A549 (cell line): ENCODE results near the gene CFAP157. TPM values are rescaled to one million over a fixed set of nuclear protein-coding genes. Genes with fewer than 3 reads are reported as not detected.
A peak's percentile ranks its signal among the peaks of the same experiment; 100 is the strongest.

ENCODE experiments used
- ATAC-seq, 2 experiments: fragments of 200-7000 bp in 1 of 2; fragments of >200 bp in 1 of 2; cut with Nextera tagmentation in 1 of 2; cut with Tn5 transposase in 1 of 2; 3 replicates each; pipeline versions ENCODE4 v1.8.0 to v1.9.1; 2018 to 2020; ENCODE audit warnings: mild to moderate bottlenecking in 1 of 2, moderate library complexity in 1 of 2
- CTCF ChIA-PET: fragments of 300-600 bp; sonication (Branson Sonifier 250); formaldehyde crosslinking; extraction: SDS; loops from one replicate; lab custom pipeline; 2021; ENCODE audit warnings: antibody characterized with exemption, inconsistent platforms; lab: Yijun Ruan, JAX
- POLR2A ChIA-PET: fragments of 350-600 bp; formaldehyde crosslinking; extraction: SDS; loops from one replicate; lab custom pipeline; 2021; ENCODE audit warnings: antibody characterized with exemption, inconsistent platforms; lab: Yijun Ruan, JAX
- DNase-seq, 2 experiments: peaks; one replicate each; pipeline versions ENCODE4 v3.0.0 to v3.0.0-alpha.2; 2011 to 2016; ENCODE audit warnings: low read depth in 1 of 2, low spot score in 1 of 2
- FAIRE-seq: peaks from 2 replicates; lab custom pipeline; 2011; peaks lifted over from hg19 to GRCh38; lab: Jason Lieb, UNC
- H3K27ac ChIP-seq, 2 experiments: fragments of >200 bp; sonication (Bioruptor Twin); formaldehyde crosslinking; 3 replicates each; pipeline ENCODE4 v1.5.1; 2016 to 2017
- H3K4me1 ChIP-seq: fragments of >200 bp; sonication (Bioruptor Twin); formaldehyde crosslinking; 3 replicates; pipeline ENCODE4 v1.6.1; 2016
- H3K4me2 ChIP-seq: fragments of >200 bp; sonication (Bioruptor Twin); formaldehyde crosslinking; 3 replicates; pipeline ENCODE4 v1.6.1; 2016
- H3K4me3 ChIP-seq: fragments of >200 bp; sonication (Bioruptor Twin); formaldehyde crosslinking; 3 replicates; pipeline ENCODE4 v1.5.1; 2016
- H3K9me3 ChIP-seq: fragments of >200 bp; sonication (Bioruptor Twin); formaldehyde crosslinking; 3 replicates; pipeline ENCODE4 v1.6.1; 2016
- BHLHE40 ChIP-seq: IDR thresholded peaks from 2 replicates; pipeline ENCODE4 v1.6.1; 2012; ENCODE audit warnings: low read depth, low read length, inconsistent platforms
- CEBPB ChIP-seq, 2 experiments: fragments of >200 bp in 1 of 2; sonication (Bioruptor Twin) in 1 of 2; formaldehyde crosslinking in 1 of 2; IDR thresholded peaks; 2 replicates each; pipeline ENCODE4 v1.6.1; 2012 to 2016
- CHD2 ChIP-seq: fragments of 150-350 bp; IDR thresholded peaks from 2 replicates; pipeline ENCODE4 v1.6.1; 2014; ENCODE audit warnings: low read length; ENCODE audit not compliant: partially characterized antibody
- CHD4 ChIP-seq: fragments of 200-600 bp; sonication (generic); IDR thresholded peaks from 2 replicates; pipeline ENCODE4 v1.6.1; 2016; ENCODE audit warnings: antibody characterized with exemption, mild to moderate bottlenecking, borderline replicate concordance
- E2F6 ChIP-seq: IDR thresholded peaks from 2 replicates; pipeline ENCODE4 v1.6.1; 2012; ENCODE audit warnings: low read depth, borderline replicate concordance
- EHF ChIP-seq: fragments of 250-450 bp; sonication (Bioruptor Pico); IDR thresholded peaks from 2 replicates; pipeline ENCODE4 v1.5.0; 2020; ENCODE audit warnings: mild to moderate bottlenecking
- ESRRA ChIP-seq: fragments of 150-350 bp; IDR thresholded peaks from 2 replicates; pipeline ENCODE4 v1.6.1; 2014; ENCODE audit warnings: mild to moderate bottlenecking, low read length, borderline replicate concordance
- HEYL ChIP-seq: fragments of 250-450 bp; sonication (Bioruptor Pico); IDR thresholded peaks from 2 replicates; pipeline ENCODE4 v1.8.0; 2021; ENCODE audit warnings: mild to moderate bottlenecking, moderate library complexity
- JUN ChIP-seq, 2 experiments: fragments of >200 bp; sonication (Bioruptor Twin); formaldehyde crosslinking; IDR thresholded peaks; 2 replicates in 1 of 2; 3 replicates in 1 of 2; pipeline ENCODE4 v1.6.1; 2016 to 2017
- JUNB ChIP-seq: fragments of >200 bp; sonication (Bioruptor Twin); formaldehyde crosslinking; IDR thresholded peaks from 2 replicates; pipeline ENCODE4 v1.6.1; 2016
- MAFK ChIP-seq: fragments of 450-650 bp; IDR thresholded peaks from 2 replicates; pipeline ENCODE4 v1.6.1; 2014; ENCODE audit not compliant: partially characterized antibody
- MYC ChIP-seq: IDR thresholded peaks from 2 replicates; pipeline ENCODE4 v1.6.1; 2012; ENCODE audit warnings: mild to moderate bottlenecking, inconsistent platforms, low read length, improper control_type of control experiment, borderline replicate concordance
- POLR2AphosphoS2 ChIP-seq: conservative IDR thresholded peaks from 2 replicates; pipeline ENCODE4 v1.6.1; 2012; ENCODE audit warnings: low read length, improper control_type of control experiment, inconsistent platforms
- RARB ChIP-seq: fragments of 250-450 bp; sonication (Bioruptor Pico); IDR thresholded peaks from 2 replicates; pipeline ENCODE4 v1.8.0; 2021; ENCODE audit warnings: mild to moderate bottlenecking, moderate library complexity
- TP53 ChIP-seq: fragments of 250-450 bp; sonication (Bioruptor Pico); IDR thresholded peaks from 2 replicates; pipeline ENCODE4 v1.5.0; 2021; ENCODE audit warnings: mild to moderate bottlenecking, moderate library complexity
- ZC3H11A ChIP-seq: fragments of 450-650 bp; IDR thresholded peaks from 2 replicates; pipeline ENCODE4 v1.6.1; 2014; ENCODE audit warnings: antibody characterized with exemption, mild to moderate bottlenecking
- ZNF302 ChIP-seq: fragments of 250-450 bp; sonication (Bioruptor Pico); IDR thresholded peaks from 2 replicates; pipeline ENCODE4 v1.9.0; 2021; ENCODE audit warnings: inconsistent platforms, mild to moderate bottlenecking, moderate library complexity
- ZSCAN20 ChIP-seq: fragments of 250-450 bp; sonication (Bioruptor Pico); IDR thresholded peaks from 2 replicates; pipeline ENCODE4 v1.8.0; 2022; ENCODE audit warnings: mild to moderate bottlenecking, moderate library complexity
- WGBS: methylation state at CpG from one replicate; pipeline ENCODE4 v1.1.6; 2017; ENCODE audit errors: missing lambda C conversion rate; 5-methylcytosine and 5-hydroxymethylcytosine counted together
- polyA plus RNA-seq, 4 experiments: library from polyadenylated mRNA; depleted of rRNA in 3 of 4; stranded (reverse); fragments of >200 nt; fragmentation: RNase III in 1 of 4; extraction: RNeasy Plus Mini Kit Qiagen cat#74134 plus additional on column Dnase treatment in 1 of 4; gene quantifications; 2 replicates in 3 of 4; 3 replicates in 1 of 4; pipeline ENCODE4 v1.2.3, GENCODE V29; 2011 to 2017
- TF ChIP-seq, protein P1 (sequence below): fragments of 150-350 bp; IDR thresholded peaks from 2 replicates; pipeline ENCODE4 v1.6.1; 2014; ENCODE audit warnings: low read depth, mild to moderate bottlenecking, low read length
- TF ChIP-seq, protein P2 (sequence below): fragments of >200 bp; sonication (Bioruptor Twin); formaldehyde crosslinking; IDR thresholded peaks from 2 replicates; pipeline ENCODE4 v1.6.1; 2016

The CFAP157 gene
- polyA plus RNA-seq, 2 of the 4 experiments (the other 2 are of a cell fraction), result 0.04 TPM

DNA sequence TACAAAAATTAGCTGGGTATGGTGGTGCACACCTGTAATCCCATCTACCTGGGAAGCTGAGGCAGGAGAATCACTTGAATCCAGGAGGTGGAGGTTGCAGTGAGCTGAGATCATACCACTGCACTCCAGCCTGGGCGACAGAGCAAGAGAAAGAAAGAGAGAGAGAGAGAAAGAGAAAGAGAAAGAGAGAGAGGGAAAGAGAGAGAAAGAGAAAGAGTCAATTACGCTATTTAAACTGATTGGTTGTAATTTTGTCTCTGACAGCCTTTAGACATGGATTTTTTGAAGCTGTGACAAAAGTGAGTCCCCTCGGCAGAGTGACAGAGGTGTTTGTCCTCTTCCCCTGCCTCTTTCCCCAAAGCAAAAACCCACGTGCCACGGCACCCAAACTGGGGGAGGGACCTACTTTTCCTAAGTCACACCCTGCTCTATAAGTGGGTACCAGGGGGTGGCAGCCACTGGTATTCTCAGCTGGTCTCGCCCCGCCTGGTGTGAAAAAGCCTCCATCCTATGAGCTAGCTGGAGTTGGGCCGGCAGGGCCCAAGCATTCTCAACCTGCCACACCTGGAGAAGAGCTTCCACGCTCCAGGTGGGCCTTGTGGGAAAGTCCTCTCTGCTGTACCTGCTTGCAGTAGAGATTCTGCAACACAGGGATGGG lies 3.4 kb upstream of the CFAP157 start:
- CTCF ChIA-PET, result interaction anchor here (1.0 to 4.2 kb wide), 5 partner anchors 9 to 149 kb away, joined by 3 to 25 read pairs (median 3); partner anchors contain the start of genes PTRH1, TOR2A and TTC16

GRCh38 chr9:127705577-127706379 lies 1.0 kb upstream of the CFAP157 start:
- H3K27ac ChIP-seq, result no peak overlapping the region
- ChIA-PET POLR2A (interaction anchor here (0.5 kb wide), 1 partner anchor 96 kb away, joined by 4 read pairs; no protein-coding TSS in a partner anchor), CTCF (interaction anchor here (0.5 to 4.2 kb wide), 7 partner anchors 10 to 202 kb away, joined by 3 to 25 read pairs (median 3); partner anchors contain the start of genes PTRH1, TOR2A and TTC16)
- ATAC-seq (peak; percentile 6 to 8; a peak in 2 of 6 replicates), FAIRE-seq (no peak), DNase-seq (no peak)
- H3K4me3 ChIP-seq, result no peak overlapping the region
- no peak overlapping the region for H3K4me2 ChIP-seq
- TF ChIP-seq CHD2, result no peak
- TF ChIP-seq ESRRA, result no peak
- no peak for TF ChIP-seq EHF (CRISPR knock-in tag)
- no peak for TF ChIP-seq ZNF302 (CRISPR knock-in tag)
- no peak for TF ChIP-seq POLR2AphosphoS2
- TF ChIP-seq CEBPB (IDR thresholded peaks at IDR 0.05), result no peak
- TF ChIP-seq ZSCAN20 (CRISPR knock-in tag), result no peak
- TF ChIP-seq E2F6, result no peak
- TF ChIP-seq BHLHE40, result no peak
- TF ChIP-seq, protein P1, sequence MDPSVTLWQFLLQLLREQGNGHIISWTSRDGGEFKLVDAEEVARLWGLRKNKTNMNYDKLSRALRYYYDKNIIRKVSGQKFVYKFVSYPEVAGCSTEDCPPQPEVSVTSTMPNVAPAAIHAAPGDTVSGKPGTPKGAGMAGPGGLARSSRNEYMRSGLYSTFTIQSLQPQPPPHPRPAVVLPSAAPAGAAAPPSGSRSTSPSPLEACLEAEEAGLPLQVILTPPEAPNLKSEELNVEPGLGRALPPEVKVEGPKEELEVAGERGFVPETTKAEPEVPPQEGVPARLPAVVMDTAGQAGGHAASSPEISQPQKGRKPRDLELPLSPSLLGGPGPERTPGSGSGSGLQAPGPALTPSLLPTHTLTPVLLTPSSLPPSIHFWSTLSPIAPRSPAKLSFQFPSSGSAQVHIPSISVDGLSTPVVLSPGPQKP, result no peak
- TF ChIP-seq JUN (IDR thresholded peaks at IDR 0.05), result no peak
- TF ChIP-seq ZC3H11A, result no peak
- no peak for TF ChIP-seq CHD4
- TF ChIP-seq JUNB, result no peak
- TF ChIP-seq, protein P2, sequence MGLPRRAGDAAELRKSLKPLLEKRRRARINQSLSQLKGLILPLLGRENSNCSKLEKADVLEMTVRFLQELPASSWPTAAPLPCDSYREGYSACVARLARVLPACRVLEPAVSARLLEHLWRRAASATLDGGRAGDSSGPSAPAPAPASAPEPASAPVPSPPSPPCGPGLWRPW, result no peak
- TF ChIP-seq TP53 (CRISPR knock-in tag), result no peak
- TF ChIP-seq MYC, result no peak
- TF ChIP-seq MAFK, result no peak
- TF ChIP-seq RARB, result no peak
- no peaks in the 10 kb centered on the region for H3K4me1 ChIP-seq
- WGBS, result 90% methylated on average over 7 of the region's 12 CpGs
- H3K9me3 ChIP-seq, result no peaks in the 10 kb centered on the region

More for the DNA sequence above, 3.4 kb upstream of the CFAP157 start:
- H3K4me2 ChIP-seq, result no peak overlapping the region
- no peak for ATAC-seq
- no peak overlapping the region for H3K4me3 ChIP-seq
- 82% methylated on average over 8 of the region's 9 CpGs for WGBS
- FAIRE-seq, result no peak
- DNase-seq, result no peak
- no peaks in the 10 kb centered on the region for H3K9me3 ChIP-seq
- TF ChIP-seq HEYL (CRISPR knock-in tag) (no peak), E2F6 (no peak)
- POLR2A ChIA-PET, result interaction anchor here (1.1 kb wide), 1 partner anchor 12 kb away, joined by 6 read pairs; the partner anchor contains the start of genes PTRH1 and TTC16
- H3K4me1 ChIP-seq, result 0 out of 3 replicates have a peak, but pooled peaks cover 3% of the 10 kb centered on the region
- H3K27ac ChIP-seq, result no peak overlapping the region
